K562 (cell line): ENCODE measurements around the gene MAGEB10. TPM values are rescaled to one million over a fixed set of nuclear protein-coding genes. Genes with fewer than 3 reads are reported as not detected.

Source experiments
- ATAC-seq: fragments of 200-7000 bp; cut with Tn5 transposase; 3 replicates; pipeline ENCODE4 v1.9.1; 2020; ENCODE audit warnings: moderate library complexity
- BruUV-seq: library from RNA; stranded (reverse); fragments of 400-500 nt; replicated peaks from 2 replicates; lab custom pipeline; 2021; lab: Mats Ljungman, UMichigan
- CTCF ChIA-PET: fragments of 300-600 bp; formaldehyde crosslinking; extraction: SDS; loops from one replicate; lab custom pipeline; 2021; ENCODE audit warnings: low intra/inter-chr PET ratio; lab: Yijun Ruan, JAX
- POLR2A ChIA-PET: fragments of 300-600, 350-650 bp; sonication (Branson Sonifier 250); formaldehyde crosslinking; extraction: SDS; loops from one replicate; lab custom pipeline; 2021; ENCODE audit warnings: antibody characterized with exemption, inconsistent platforms; lab: Yijun Ruan, JAX
- DNase-seq, 4 experiments: peaks; one replicate each; pipeline versions ENCODE4 v3.0.0 to v3.0.0-alpha.2; 2011 to 2018; ENCODE audit warnings: low spot score in 3 of 4, mixed read lengths in 3 of 4; ENCODE audit errors: extremely low read depth in 1 of 4
- FAIRE-seq: peaks from 2 replicates; lab custom pipeline; 2011; peaks lifted over from hg19 to GRCh38; lab: Jason Lieb, UNC
- H2AFZ ChIP-seq: 2 replicates; pipeline ENCODE4 v1.6.0; 2011; ENCODE audit warnings: low read depth, low read length, control low read depth, inconsistent platforms
- H3K27ac ChIP-seq: fragments of 200-600 bp; 3 replicates; pipeline ENCODE4 v1.8.0; 2011; ENCODE audit warnings: low read depth, mild to moderate bottlenecking, control low read depth, inconsistent platforms, low read length, moderate library complexity, mixed read lengths; ENCODE audit errors: extremely low read depth
- H3K27me3 ChIP-seq, 2 experiments: fragments of 300-600 bp in 1 of 2; 2 replicates in 1 of 2; 3 replicates in 1 of 2; pipeline versions ENCODE4 v1.6.0 to v1.8.0; 2011; ENCODE audit warnings: inconsistent platforms in 2 of 2, low read length in 2 of 2, mild to moderate bottlenecking in 1 of 2, mixed read lengths in 1 of 2, moderate library complexity in 1 of 2; ENCODE audit not compliant: control insufficient read depth in 2 of 2, insufficient read depth in 2 of 2
- H3K36me3 ChIP-seq: fragments of 300-600 bp; 3 replicates; pipeline ENCODE4 v1.8.0; 2011; ENCODE audit warnings: mild to moderate bottlenecking, low read length, inconsistent platforms; ENCODE audit not compliant: control insufficient read depth, insufficient read depth
- H3K4me1 ChIP-seq, 2 experiments: fragments of 200-600 bp in 1 of 2; replicated peaks in 1 of 2; 2 replicates in 1 of 2; 3 replicates in 1 of 2; pipeline versions ENCODE4 v1.5.1 to v1.8.0; 2011; ENCODE audit warnings: inconsistent platforms in 2 of 2, low read length in 2 of 2, mild to moderate bottlenecking in 1 of 2, mixed read lengths in 1 of 2, moderate library complexity in 1 of 2; ENCODE audit not compliant: control insufficient read depth in 2 of 2, insufficient read depth in 2 of 2
- H3K4me2 ChIP-seq: 2 replicates; pipeline ENCODE4 v1.6.1; 2011; ENCODE audit warnings: low read length, control low read depth, inconsistent platforms, mixed read lengths; ENCODE audit not compliant: insufficient read depth
- H3K4me3 ChIP-seq: fragments of 200-600 bp; sonication (generic), shearing (Covaris generic); 2 replicates; pipeline ENCODE4 v1.5.1; 2016; ENCODE audit warnings: control low read depth, inconsistent platforms
- H3K79me2 ChIP-seq: fragments of 200-600 bp; 3 replicates; pipeline ENCODE4 v1.8.0; 2011; ENCODE audit warnings: low read length, inconsistent platforms; ENCODE audit not compliant: control insufficient read depth, insufficient read depth
- H3K9ac ChIP-seq, 2 experiments: 2 replicates each; pipeline versions ENCODE4 v1.6.0 to v1.6.1; 2011; ENCODE audit warnings: low read depth in 2 of 2, low read length in 2 of 2, control low read depth in 1 of 2, inconsistent platforms in 1 of 2, mild to moderate bottlenecking in 1 of 2, mixed read lengths in 1 of 2; ENCODE audit not compliant: insufficient read depth in 1 of 2
- H3K9me1 ChIP-seq: one replicate; pipeline ENCODE4 v1.6.0; 2011; ENCODE audit warnings: inconsistent platforms, mild to moderate bottlenecking, low read length, moderate library complexity; ENCODE audit not compliant: control insufficient read depth, insufficient read depth
- H3K9me3 ChIP-seq: replicated peaks from 2 replicates; pipeline ENCODE4 v1.5.1; 2011; ENCODE audit warnings: low read depth, low read length, inconsistent platforms; ENCODE audit not compliant: control insufficient read depth, insufficient read depth
- H4K20me1 ChIP-seq: replicated peaks from 2 replicates; pipeline ENCODE4 v1.6.1; 2011; ENCODE audit warnings: low read length, inconsistent platforms, mixed read lengths; ENCODE audit not compliant: control insufficient read depth, insufficient read depth
- DPF2 ChIP-seq: fragments of 450-650 bp; IDR thresholded peaks from 2 replicates; pipeline ENCODE4 v1.6.1; 2016
- EGR1 ChIP-seq: fragments of 450-650 bp; conservative IDR thresholded peaks from 2 replicates; pipeline ENCODE4 v1.6.1; 2017; ENCODE audit warnings: mild to moderate bottlenecking
- KAT7 ChIP-seq: sonication (generic); formaldehyde crosslinking; IDR thresholded peaks from 2 replicates; pipeline ENCODE4 v1.8.0; 2022; ENCODE audit warnings: missing genetic modification reagents, mild to moderate bottlenecking, borderline replicate concordance
- KDM2B ChIP-seq: fragments of 250-450 bp; sonication (Bioruptor Pico); IDR thresholded peaks from 2 replicates; pipeline ENCODE4 v1.8.0; 2021; ENCODE audit warnings: mild to moderate bottlenecking, moderate library complexity
- MBD2 ChIP-seq: sonication (generic); IDR thresholded peaks from 2 replicates; pipeline ENCODE4 v1.6.1; 2016; ENCODE audit warnings: low read depth, borderline replicate concordance
- MTF1 ChIP-seq: fragments of 250-450 bp; sonication (Bioruptor Pico); IDR thresholded peaks from 2 replicates; pipeline ENCODE4 v1.9.0; 2021; ENCODE audit warnings: moderate library complexity, mild to moderate bottlenecking, inconsistent platforms, borderline replicate concordance
- SMC3 ChIP-seq: conservative IDR thresholded peaks from 2 replicates; pipeline ENCODE4 v1.6.1; 2011; ENCODE audit warnings: low read depth, low read length, improper control_type of control experiment; ENCODE audit not compliant: insufficient read depth
- ZNF253 ChIP-seq: fragments of 250-450 bp; sonication (Bioruptor Pico); conservative IDR thresholded peaks from 2 replicates; pipeline ENCODE4 v1.6.1; 2021; ENCODE audit warnings: mild to moderate bottlenecking
- whole genome bisulfite sequencing: fragments of 100-300 bp; shearing (Covaris generic); methylation state at CpG from one replicate; pipeline ENCODE4 v1.1.6; 2016; ENCODE audit warnings: low coverage, mixed read lengths; ENCODE audit not compliant: insufficient coverage; ENCODE audit errors: missing lambda C conversion rate; 5-methylcytosine and 5-hydroxymethylcytosine counted together
- in situ Hi-C: fragments of 300-500 bp; cut with MboI; formaldehyde crosslinking; loops from 4 replicates; pipeline ENCODE4 v1.15.0; 2018; ENCODE audit warnings: inconsistent platforms, mixed read lengths
- intact Hi-C: fragments of 100-400 bp; cut with micrococcal nuclease; formaldehyde crosslinking; loops from 2 replicates; pipeline ENCODE4 v1.14.2; 2022
- polyA plus RNA-seq, 8 experiments: library from polyadenylated mRNA; depleted of rRNA in 4 of 8; stranded (reverse) in 5 of 8; unstranded in 3 of 8; fragments of >200 nt; fragmentation: Nextera tagmentation in 2 of 8; fragmentation: Illumina TruSeq in 1 of 8; extraction: Ambion mirVana in 2 of 8; extraction: Trizol in 1 of 8; gene quantifications; 2 replicates each; pipeline versions ENCODE4 v1.2.1 to v1.2.3, GENCODE V29; 2011 to 2014; ENCODE audit warnings: inconsistent platforms in 1 of 8, missing spikeins in 1 of 8
- total RNA-seq, 7 experiments: library from RNA; depleted of rRNA in 6 of 7; stranded (reverse); fragments of >200 nt in 6 of 7; fragmentation: Illumina TruSeq in 2 of 7; extraction: Trizol in 2 of 7; gene quantifications; 2 replicates each; pipeline versions ENCODE4 v1.2.1 to v1.2.3, GENCODE V29; 2011 to 2021; ENCODE audit warnings: low replicate concordance in 1 of 7
- TF ChIP-seq, protein P1 (sequence below): fragments of 450-650 bp; IDR thresholded peaks from 2 replicates; pipeline ENCODE4 v1.6.1; 2017; ENCODE audit warnings: mild to moderate bottlenecking, moderate library complexity

MAGEB10 gene
- total and polyA plus RNA-seq, 9 of the 15 experiments (the other 6 are each of a cell fraction or from before 2014, with no cell fraction given) = 0.07 to 0.76 (median 0.42) TPM

- no peaks in the 10 kb centered on the region for H3K9me1 ChIP-seq
- 0% methylated on average over 6 of the region's 12 CpGs for WGBS
- no peak for FAIRE-seq
- TF ChIP-seq KDM2B (CRISPR knock-in tag) (no peak), ZNF253 (no peak), MBD2 (no peak), SMC3 (no peak), DPF2 (no peak), KAT7 (no peak), EGR1 (no peak), MTF1 (CRISPR knock-in tag) (no peak)
- TF ChIP-seq, protein P1, sequence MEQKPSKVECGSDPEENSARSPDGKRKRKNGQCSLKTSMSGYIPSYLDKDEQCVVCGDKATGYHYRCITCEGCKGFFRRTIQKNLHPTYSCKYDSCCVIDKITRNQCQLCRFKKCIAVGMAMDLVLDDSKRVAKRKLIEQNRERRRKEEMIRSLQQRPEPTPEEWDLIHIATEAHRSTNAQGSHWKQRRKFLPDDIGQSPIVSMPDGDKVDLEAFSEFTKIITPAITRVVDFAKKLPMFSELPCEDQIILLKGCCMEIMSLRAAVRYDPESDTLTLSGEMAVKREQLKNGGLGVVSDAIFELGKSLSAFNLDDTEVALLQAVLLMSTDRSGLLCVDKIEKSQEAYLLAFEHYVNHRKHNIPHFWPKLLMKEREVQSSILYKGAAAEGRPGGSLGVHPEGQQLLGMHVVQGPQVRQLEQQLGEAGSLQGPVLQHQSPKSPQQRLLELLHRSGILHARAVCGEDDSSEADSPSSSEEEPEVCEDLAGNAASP = no peak
- no peaks in the 10 kb centered on the region for H3K9me3 ChIP-seq
- no TSS peak for BruUV-seq
- no peaks in the 10 kb centered on the region for H3K4me1 ChIP-seq
- H3K4me3 ChIP-seq = no peak overlapping the region
- intact Hi-C loops (no loop called here), in situ Hi-C loops (no loop called here)
- H3K4me2 ChIP-seq = no peak overlapping the region
- no peak overlapping the region for H3K27ac ChIP-seq
- CTCF ChIA-PET = no interaction called here
- H2AFZ ChIP-seq = no peak overlapping the region
- no peak overlapping the region for H3K9ac ChIP-seq
- no peaks in the 10 kb centered on the region for H3K79me2 ChIP-seq
- POLR2A ChIA-PET = no interaction called here
- DNase-seq = no peak
- ATAC-seq = no peak
- no peaks in the 10 kb centered on the region for H4K20me1 ChIP-seq
- H3K36me3 ChIP-seq = no peaks in the 10 kb centered on the region
- no peaks in the 10 kb centered on the region for H3K27me3 ChIP-seq
Observed at GRCh38 chrX:27765718-27766117, 42.1 kb upstream of the MAGEB10 start.
